Suppressor macrophage (primary cell): Measurements from ENCODE around the gene ADA.

Source experiments
- DNase-seq, 4 experiments: peaks; one replicate each; pipeline ENCODE4 v3.0.0-alpha.2; 2020 to 2022

The ADA gene

GRCh38 chr20:44579313-44580081 lies 72.0 kb downstream of the ADA start:
- DNase-seq: no peak

- DNase-seq: peak; percentile 67 to 81 (median 78)
Observed at GRCh38 chr20:44576297-44576696, 75.2 kb downstream of the ADA start.

GRCh38 chr20:44574372-44574771 lies 77.1 kb downstream of the ADA start:
- no peak for DNase-seq

- peak in 1 of 4 experiments; percentile 13 for DNase-seq
Observed at GRCh38 chr20:44573501-44573869, 78.0 kb downstream of the ADA start.

- DNase-seq: peak; percentile 35 to 49 (median 38)
Observed at GRCh38 chr20:44572551-44573500, 78.7 kb downstream of the ADA start.

GRCh38 chr20:44571362-44571988 lies 80.0 kb downstream of the ADA start:
- DNase-seq: no peak

- DNase-seq: no peak
Observed at GRCh38 chr20:44570367-44570766, 81.1 kb downstream of the ADA start.
